HUES6 (cell line): Measurements from ENCODE around the gene GRIFIN.

Experiments used
- H3K27ac ChIP-seq: 2 replicates; pipeline ENCODE4 v1.7.0; 2013; ENCODE audit warnings: low read depth, mild to moderate bottlenecking, low read length, inconsistent platforms
- H3K27me3 ChIP-seq: 2 replicates; pipeline ENCODE4 v1.6.1; 2013; ENCODE audit warnings: low read length; ENCODE audit not compliant: control insufficient read depth, insufficient read depth
- H3K36me3 ChIP-seq: 2 replicates; pipeline ENCODE4 v1.6.1; 2013; ENCODE audit warnings: low read length; ENCODE audit not compliant: control insufficient read depth, insufficient read depth
- H3K4me1 ChIP-seq: 2 replicates; pipeline ENCODE4 v1.6.1; 2013; ENCODE audit warnings: low read length; ENCODE audit not compliant: control insufficient read depth, insufficient read depth
- H3K4me3 ChIP-seq: 2 replicates; pipeline ENCODE4 v1.5.1; 2013; ENCODE audit warnings: low read depth, low read length
- H3K9ac ChIP-seq: one replicate; pipeline ENCODE4 v1.6.1; 2013; ENCODE audit warnings: mild to moderate bottlenecking, low read length
- H3K9me3 ChIP-seq: 2 replicates; pipeline ENCODE4 v1.6.1; 2013; ENCODE audit warnings: low read depth, low read length; ENCODE audit not compliant: control insufficient read depth, insufficient read depth

Gene GRIFIN

GRCh38 chr7:2450198-2451107, 25.7 kb downstream of the GRIFIN start:
- no peaks in the 10 kb centered on the region for H3K27me3 ChIP-seq
- H3K9ac ChIP-seq: no peak overlapping the region
- no peaks in the 10 kb centered on the region for H3K9me3 ChIP-seq
- H3K4me1 ChIP-seq: peaks cover 7% of the 10 kb centered on the region
- no peak overlapping the region for H3K4me3 ChIP-seq
- H3K27ac ChIP-seq: no peak overlapping the region
- no peaks in the 10 kb centered on the region for H3K36me3 ChIP-seq

GRCh38 chr7:2446676-2447075, 29.5 kb downstream of the GRIFIN start:
- H3K9ac ChIP-seq: no peak overlapping the region
- H3K9me3 ChIP-seq: no peaks in the 10 kb centered on the region
- H3K27ac ChIP-seq: no peak overlapping the region
- H3K4me3 ChIP-seq: no peak overlapping the region
- no peaks in the 10 kb centered on the region; the same call in 1 of the 2 replicates for H3K36me3 ChIP-seq
- no peaks in the 10 kb centered on the region for H3K27me3 ChIP-seq
- H3K4me1 ChIP-seq: peaks cover 2% of the 10 kb centered on the region; the same call in 1 of the 2 replicates

GRCh38 chr7:2445898-2446555, 30.2 kb downstream of the GRIFIN start:
- no peaks in the 10 kb centered on the region for H3K9me3 ChIP-seq
- no peak overlapping the region for H3K9ac ChIP-seq
- H3K27me3 ChIP-seq: no peaks in the 10 kb centered on the region
- no peak overlapping the region for H3K4me3 ChIP-seq
- no peaks in the 10 kb centered on the region; the same call in 1 of the 2 replicates for H3K36me3 ChIP-seq
- 0 out of 2 replicates have a peak overlapping the region, but pooled peaks have one; percentile 50 for H3K27ac ChIP-seq
- H3K4me1 ChIP-seq: no peaks in the 10 kb centered on the region

GRCh38 chr7:2445047-2445446, 31.2 kb downstream of the GRIFIN start:
- no peaks in the 10 kb centered on the region; the same call in 1 of the 2 replicates for H3K36me3 ChIP-seq
- H3K4me1 ChIP-seq: no peaks in the 10 kb centered on the region
- H3K4me3 ChIP-seq: no peak overlapping the region
- H3K9ac ChIP-seq: no peak overlapping the region
- no peaks in the 10 kb centered on the region for H3K27me3 ChIP-seq
- H3K9me3 ChIP-seq: no peaks in the 10 kb centered on the region
- no peak overlapping the region for H3K27ac ChIP-seq

GRCh38 chr7:2444476-2444875, 31.7 kb downstream of the GRIFIN start:
- Histone ChIP-seq H3K4me3 (no peak overlapping the region), H3K9me3 (no peaks in the 10 kb centered on the region), H3K4me1 (no peaks in the 10 kb centered on the region), H3K27ac (no peak overlapping the region), H3K36me3 (no peaks in the 10 kb centered on the region; the same call in 1 of the 2 replicates), H3K27me3 (no peaks in the 10 kb centered on the region), H3K9ac (no peak overlapping the region)

GRCh38 chr7:2443491-2443890, 32.7 kb downstream of the GRIFIN start:
- Histone ChIP-seq H3K9me3 (no peaks in the 10 kb centered on the region), H3K4me3 (no peak overlapping the region), H3K4me1 (no peaks in the 10 kb centered on the region), H3K9ac (no peak overlapping the region), H3K27ac (no peak overlapping the region), H3K36me3 (no peaks in the 10 kb centered on the region; the same call in 1 of the 2 replicates), H3K27me3 (no peaks in the 10 kb centered on the region)

- Histone ChIP-seq H3K9ac (no peak overlapping the region), H3K27ac (no peak overlapping the region), H3K9me3 (no peaks in the 10 kb centered on the region), H3K36me3 (peaks cover 5% of the 10 kb centered on the region; the same call in 1 of the 2 replicates), H3K4me3 (no peak overlapping the region), H3K4me1 (no peaks in the 10 kb centered on the region), H3K27me3 (no peaks in the 10 kb centered on the region)
Observed at GRCh38 chr7:2441430-2442058, 34.7 kb downstream of the GRIFIN start.

- Histone ChIP-seq H3K36me3 (peaks cover 10% of the 10 kb centered on the region), H3K4me3 (no peak overlapping the region), H3K27me3 (no peaks in the 10 kb centered on the region), H3K4me1 (no peaks in the 10 kb centered on the region), H3K9me3 (no peaks in the 10 kb centered on the region), H3K27ac (no peak overlapping the region), H3K9ac (no peak overlapping the region)
Observed at GRCh38 chr7:2440608-2441245, 35.5 kb downstream of the GRIFIN start.

- Histone ChIP-seq H3K4me1 (no peaks in the 10 kb centered on the region), H3K36me3 (peaks cover 19% of the 10 kb centered on the region), H3K9me3 (no peaks in the 10 kb centered on the region), H3K27ac (no peak overlapping the region), H3K9ac (no peak overlapping the region), H3K4me3 (no peak overlapping the region), H3K27me3 (no peaks in the 10 kb centered on the region)
Observed at GRCh38 chr7:2438775-2439174, 37.4 kb downstream of the GRIFIN start.

- H3K9me3 ChIP-seq: no peaks in the 10 kb centered on the region
Observed at GRCh38 chr7:2438186-2438585, 38.0 kb downstream of the GRIFIN start.

More at GRCh38 chr7:2438186-2438585, 38.0 kb downstream of the GRIFIN start:
- Histone ChIP-seq H3K27me3 (no peaks in the 10 kb centered on the region), H3K4me3 (no peak overlapping the region), H3K27ac (no peak overlapping the region), H3K36me3 (peaks cover 25% of the 10 kb centered on the region), H3K4me1 (no peaks in the 10 kb centered on the region), H3K9ac (no peak overlapping the region)
